ENCODE data around the gene PPIG. TPM values are rescaled to one million over a fixed set of nuclear protein-coding genes. Genes with fewer than 3 reads are reported as not detected.

The PPIG gene
- total and polyA plus RNA-seq, 2 donors (not counting 1 experiment from before 2014, with no cell fraction given): 21.5 to 78.6 TPM

GRCh38 chr2:169670937-169671336 is 86.8 kb downstream of the PPIG start:
- Mint-ChIP-seq H3K27ac (no peak overlapping the region), H3K27me3 (peaks cover 29% of the 10 kb centered on the region), H3K9me3 (ENCODE audit: insufficient read depth) (no peaks in the 10 kb centered on the region), H3K4me3 (no peak overlapping the region), H3K4me1 (no peaks in the 10 kb centered on the region)
- DNase-seq: no peak
- H3K27me3 ChIP-seq (replicated peaks in 1 of 4; ENCODE audit: control extremely low read depth in 1 of 4, control insufficient read depth in 3 of 4, insufficient read depth in 4 of 4, low read length in 3 of 4): peaks cover 0 to 5% (median 0%) of the 10 kb centered on the region in 4 experiments
- no peak for ATAC-seq (ENCODE audit: low read depth)
- no peak overlapping the region for H3K4me2 ChIP-seq (replicated peaks; ENCODE audit: low read depth, low read length, poor library complexity, severe bottlenecking)
- 100% methylated on average over 3 of the region's 4 CpGs for WGBS (ENCODE audit: insufficient coverage)
- peaks cover 0 to 4% (median 0%) of the 10 kb centered on the region in 3 donors for H3K9me3 ChIP-seq (ENCODE audit: control extremely low read depth in 1 of 3, control insufficient read depth in 2 of 3, insufficient read depth in 1 of 3, low read length in 2 of 3)
- H3K79me2 ChIP-seq (ENCODE audit: control insufficient read depth, insufficient read depth, low read length): no peaks in the 10 kb centered on the region
- intact Hi-C loops (cut with micrococcal nuclease): no loop called here
- H3K9ac ChIP-seq (ENCODE audit: low read length): no peak overlapping the region
- H4K20me1 ChIP-seq (ENCODE audit: control insufficient read depth, insufficient read depth, low read length, poor library complexity, severe bottlenecking): no peaks in the 10 kb centered on the region
- no peak overlapping the region for H3K4me3 ChIP-seq (ENCODE audit: control extremely low read depth in 1 of 5, extremely low read depth in 1 of 5, insufficient read depth in 1 of 5, low read depth in 2 of 5, low read length in 4 of 5)
- POLR2A ChIA-PET: no interaction called here
- no peak overlapping the region for H3K27ac ChIP-seq (ENCODE audit: low read length in 2 of 2)
- no peaks in the 10 kb centered on the region for H3K36me3 ChIP-seq (replicated peaks in 1 of 2; ENCODE audit: control extremely low read depth in 1 of 2, control insufficient read depth in 1 of 2, extremely low read depth in 1 of 2, insufficient read depth in 2 of 2, low read length in 1 of 2)
- H3K4me1 ChIP-seq (ENCODE audit: control insufficient read depth in 2 of 2, insufficient read depth in 2 of 2, low read length in 2 of 2): no peaks in the 10 kb centered on the region
- H2AFZ ChIP-seq (ENCODE audit: insufficient read depth, low read depth, low read length, poor library complexity, severe bottlenecking): no peak overlapping the region
- CTCF ChIA-PET: no interaction called here
- TF ChIP-seq CTCF (IDR thresholded peaks at IDR 0.05) (no peak), EZH2 (IDR thresholded peaks at IDR 0.05; ENCODE audit: borderline replicate concordance, insufficient read depth, low read depth, low read length, poor library complexity, severe bottlenecking) (no peak)

GRCh38 chr2:169672406-169672805 is 88.3 kb downstream of the PPIG start:
- TF ChIP-seq EZH2 (IDR thresholded peaks at IDR 0.05; ENCODE audit: borderline replicate concordance, insufficient read depth, low read depth, low read length, poor library complexity, severe bottlenecking) (no peak), CTCF (IDR thresholded peaks at IDR 0.05) (no peak)
- DNase-seq: no peak
- CTCF ChIA-PET: interaction anchor here (1.1 kb wide), 1 partner anchor 144 kb away, joined by 3 read pairs; no protein-coding TSS in a partner anchor
- POLR2A ChIA-PET: no interaction called here
- peaks cover 0 to 4% (median 0%) of the 10 kb centered on the region in 3 donors for H3K9me3 ChIP-seq (ENCODE audit: control extremely low read depth in 1 of 3, control insufficient read depth in 2 of 3, insufficient read depth in 1 of 3, low read length in 2 of 3)
- no peak overlapping the region for H3K4me2 ChIP-seq (replicated peaks; ENCODE audit: low read depth, low read length, poor library complexity, severe bottlenecking)
- no peaks in the 10 kb centered on the region for H3K4me1 ChIP-seq (ENCODE audit: control insufficient read depth in 2 of 2, insufficient read depth in 2 of 2, low read length in 2 of 2)
- intact Hi-C loops (cut with micrococcal nuclease): no loop called here
- no peak overlapping the region for H2AFZ ChIP-seq (ENCODE audit: insufficient read depth, low read depth, low read length, poor library complexity, severe bottlenecking)
- ATAC-seq (ENCODE audit: low read depth): no peak
- Mint-ChIP-seq H3K9me3 (ENCODE audit: insufficient read depth) (no peaks in the 10 kb centered on the region), H3K4me3 (no peak overlapping the region), H3K27me3 (peaks cover 36% of the 10 kb centered on the region), H3K27ac (no peak overlapping the region), H3K4me1 (no peaks in the 10 kb centered on the region)
- H3K27ac ChIP-seq (ENCODE audit: low read length in 2 of 2): no peak overlapping the region
- no peak overlapping the region for H3K4me3 ChIP-seq (ENCODE audit: control extremely low read depth in 1 of 5, extremely low read depth in 1 of 5, insufficient read depth in 1 of 5, low read depth in 2 of 5, low read length in 4 of 5)
- WGBS (ENCODE audit: insufficient coverage): 27% methylated on average over 5 of the region's 6 CpGs
- H3K27me3 ChIP-seq (replicated peaks in 1 of 4; ENCODE audit: control extremely low read depth in 1 of 4, control insufficient read depth in 3 of 4, insufficient read depth in 4 of 4, low read length in 3 of 4): peaks cover 0 to 5% (median 0%) of the 10 kb centered on the region in 4 experiments
- H4K20me1 ChIP-seq (ENCODE audit: control insufficient read depth, insufficient read depth, low read length, poor library complexity, severe bottlenecking): no peaks in the 10 kb centered on the region
- H3K36me3 ChIP-seq (replicated peaks in 1 of 2; ENCODE audit: control extremely low read depth in 1 of 2, control insufficient read depth in 1 of 2, extremely low read depth in 1 of 2, insufficient read depth in 2 of 2, low read length in 1 of 2): no peaks in the 10 kb centered on the region
- H3K9ac ChIP-seq (ENCODE audit: low read length): no peak overlapping the region
- H3K79me2 ChIP-seq (ENCODE audit: control insufficient read depth, insufficient read depth, low read length): no peaks in the 10 kb centered on the region

All from B cell (primary cell).